ENCODE data around the gene CCNH.

Gene CCNH

DNA sequence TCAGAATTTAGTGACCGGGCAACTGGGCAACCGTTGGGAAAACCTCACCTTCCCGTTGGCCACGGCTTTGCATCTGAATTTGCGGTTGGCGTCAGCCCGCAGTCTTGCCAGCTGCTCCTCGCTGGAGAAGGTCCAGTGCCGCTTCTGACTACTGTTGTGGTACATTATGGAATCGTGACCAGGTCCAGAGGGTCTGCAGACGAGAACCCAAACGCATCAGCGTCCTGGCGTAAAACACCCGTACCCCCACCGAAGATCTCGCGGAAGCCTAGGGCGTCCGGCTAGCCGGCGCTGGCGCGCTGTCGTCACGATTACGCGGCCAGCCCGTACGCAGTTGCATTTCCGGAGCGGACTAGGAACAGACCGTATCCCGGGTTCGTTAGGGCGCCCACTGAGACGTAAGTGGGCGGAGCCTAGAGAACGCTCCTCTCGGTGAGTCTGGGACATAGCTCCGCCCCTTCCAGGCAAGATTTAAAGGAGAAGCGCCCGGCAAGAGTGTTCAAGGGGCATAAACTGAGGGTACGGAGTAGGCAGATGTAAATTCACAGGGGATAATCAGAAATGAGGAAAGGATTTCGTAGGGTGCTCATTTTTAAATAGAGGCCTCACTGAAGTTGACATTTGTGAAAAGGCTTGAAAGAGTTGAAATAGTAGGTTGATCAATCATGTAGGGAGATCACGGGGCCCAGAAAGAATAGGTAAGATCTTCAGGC is at the start of gene CCNH:
TSS of gene CCNH (minus strand) at position 301 of the 713 bp plus-strand sequence. CDS start at position 165, 136 bp downstream.
- peak; percentile 95 for DNase-seq (ENCODE audit: low spot score)

- DNase-seq (ENCODE audit: low spot score): no peak
Observed at GRCh38 chr5:87457706-87458105, 45.0 kb upstream of the CCNH start.

DNA sequence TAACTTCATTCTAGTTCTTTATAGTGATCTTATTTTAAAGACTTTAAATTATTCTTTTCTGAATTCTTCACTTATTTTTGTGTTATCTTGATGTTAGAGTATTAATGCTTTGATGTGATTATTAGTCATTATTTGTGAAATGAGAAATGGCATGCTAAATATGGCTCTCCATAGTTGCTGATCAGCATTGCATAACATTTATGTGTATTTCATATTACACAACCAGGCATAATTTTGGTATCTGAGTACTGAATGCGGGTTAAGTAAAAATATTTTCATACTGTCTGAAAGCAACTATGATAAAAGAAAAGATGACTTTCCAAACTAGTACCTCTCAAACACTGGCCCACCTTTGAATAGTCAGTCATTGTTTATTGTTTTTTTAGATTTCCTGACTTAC is 41.1 kb upstream of the CCNH start:
- no peak for DNase-seq (ENCODE audit: low spot score)

DNA sequence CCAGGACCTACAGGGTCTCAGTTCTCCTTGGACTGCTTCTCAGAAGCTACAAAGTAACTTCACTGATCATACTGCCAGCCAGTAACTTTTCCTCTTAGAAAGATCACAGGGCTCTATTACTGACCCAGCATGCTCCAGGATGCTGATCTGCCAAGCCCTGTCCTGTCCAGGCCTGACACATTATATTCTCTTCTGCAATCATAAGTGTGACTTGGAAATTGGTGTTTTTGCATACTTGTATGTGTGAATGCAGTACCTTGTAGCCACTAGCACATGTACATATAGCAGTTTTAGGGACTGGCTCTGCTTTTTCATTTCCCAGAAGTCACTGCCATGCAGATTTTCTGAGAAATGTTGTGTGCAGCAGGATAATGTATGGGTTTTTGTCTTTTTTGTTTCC is 40.1 kb upstream of the CCNH start:
- no peak for DNase-seq (ENCODE audit: low spot score)

DNA sequence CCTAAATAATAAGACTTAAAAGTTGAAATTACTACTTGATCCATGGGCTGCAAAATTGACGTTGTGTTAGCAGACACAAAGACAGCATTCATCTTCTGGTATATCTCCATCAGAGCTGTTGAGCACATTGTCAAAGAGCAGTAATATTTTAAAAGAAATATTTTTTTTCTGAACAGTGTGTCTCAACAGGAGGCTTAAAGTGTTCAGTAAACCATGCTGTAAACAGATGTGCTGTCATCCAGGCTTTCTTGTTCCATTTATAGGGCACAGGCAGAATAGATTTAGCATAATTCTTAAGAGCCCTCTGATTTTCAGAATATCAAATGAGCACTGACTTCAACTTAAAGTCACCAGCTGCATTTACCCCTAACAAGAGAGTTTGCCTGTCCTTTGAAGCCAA is 29.7 kb upstream of the CCNH start:
- no peak for DNase-seq (ENCODE audit: low spot score)

GRCh38 chr5:87438231-87438630 is 25.5 kb upstream of the CCNH start:
- no peak for DNase-seq (ENCODE audit: low spot score)

DNA sequence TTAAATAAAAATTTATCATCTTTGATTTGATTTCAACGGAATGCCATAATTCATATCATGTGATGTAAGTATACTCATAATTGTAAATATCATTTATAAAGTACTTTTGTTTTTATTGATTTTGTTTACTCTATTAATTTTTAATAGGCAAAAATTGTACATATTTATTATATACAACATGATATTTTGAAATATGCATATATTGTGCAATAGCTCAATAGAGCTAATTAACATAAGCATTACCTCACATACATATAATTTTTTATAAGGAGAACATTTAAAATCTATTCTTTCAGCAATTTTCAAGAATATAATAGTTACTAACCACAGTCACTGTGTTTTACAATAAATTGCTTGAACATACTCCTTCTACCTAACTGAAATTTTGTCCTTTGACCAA is 25.0 kb upstream of the CCNH start:
- no peak for DNase-seq (ENCODE audit: low spot score)

DNA sequence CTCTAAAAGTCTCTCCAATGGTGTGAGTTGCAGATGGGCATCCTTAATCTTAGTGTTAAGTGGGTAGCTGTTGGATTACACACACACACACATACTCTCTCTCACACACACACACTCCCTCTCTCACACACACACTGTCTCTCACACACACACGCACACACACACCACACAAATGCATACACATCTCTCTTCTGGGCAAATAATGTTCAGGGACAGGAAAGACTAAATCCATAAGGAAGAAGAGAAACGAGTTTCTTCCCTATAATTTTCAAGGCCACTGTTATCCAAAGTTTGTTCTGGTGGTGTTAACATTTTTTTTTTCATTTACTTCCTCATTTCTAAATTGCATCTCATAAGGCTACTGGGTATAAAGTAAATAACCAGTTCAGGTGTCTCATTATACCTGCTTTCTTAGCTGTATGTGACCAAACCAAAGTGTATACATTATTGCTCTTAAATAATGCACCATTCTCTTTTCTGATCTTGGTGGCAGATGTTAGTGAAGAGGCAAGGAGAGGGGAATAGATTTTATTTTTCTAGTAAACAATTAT is 22.5 kb upstream of the CCNH start:
- no peak for DNase-seq (ENCODE audit: low spot score)

DNA sequence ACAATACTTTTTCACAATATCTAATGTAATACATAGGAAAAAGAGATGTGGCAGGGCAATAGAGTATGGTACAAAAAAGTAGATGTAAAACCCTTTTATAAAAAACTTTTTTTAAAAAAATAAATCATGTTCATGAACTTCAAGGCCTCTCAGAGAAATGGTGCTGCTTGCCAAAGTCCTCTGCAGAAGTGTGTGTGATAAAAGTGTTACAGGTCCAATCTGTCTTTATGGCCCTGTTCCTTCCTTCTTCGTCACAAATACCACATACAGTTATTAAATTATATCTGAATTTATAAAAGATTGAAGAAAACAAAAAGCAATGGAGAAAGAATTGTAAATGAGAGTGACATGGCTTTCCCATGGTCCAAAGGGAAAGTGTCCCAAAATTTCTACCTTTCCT is 21.7 kb upstream of the CCNH start:
- no peak for DNase-seq (ENCODE audit: low spot score)

DNA sequence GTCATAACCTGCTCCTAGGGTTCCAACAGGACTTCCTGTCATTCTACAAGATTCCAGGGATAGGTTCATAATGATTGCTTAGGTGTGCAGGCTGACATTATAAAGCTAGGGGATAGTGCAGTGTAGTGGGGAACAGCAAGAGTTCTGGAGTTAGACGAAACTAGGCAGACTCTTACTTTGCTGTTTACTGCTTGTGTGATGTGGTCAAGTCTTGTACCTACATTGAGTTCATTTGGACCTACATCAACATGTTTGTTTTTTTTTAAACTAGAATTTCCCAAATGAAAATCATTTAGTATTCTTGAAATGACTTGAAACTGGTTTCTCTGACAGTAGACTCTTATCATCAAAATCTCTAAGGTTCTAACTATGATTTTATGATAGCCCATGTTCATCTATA is 21.2 kb upstream of the CCNH start:
- no peak for DNase-seq (ENCODE audit: low spot score)

GRCh38 chr5:87432460-87432859 is 19.7 kb upstream of the CCNH start:
- no peak for DNase-seq (ENCODE audit: low spot score)

DNA sequence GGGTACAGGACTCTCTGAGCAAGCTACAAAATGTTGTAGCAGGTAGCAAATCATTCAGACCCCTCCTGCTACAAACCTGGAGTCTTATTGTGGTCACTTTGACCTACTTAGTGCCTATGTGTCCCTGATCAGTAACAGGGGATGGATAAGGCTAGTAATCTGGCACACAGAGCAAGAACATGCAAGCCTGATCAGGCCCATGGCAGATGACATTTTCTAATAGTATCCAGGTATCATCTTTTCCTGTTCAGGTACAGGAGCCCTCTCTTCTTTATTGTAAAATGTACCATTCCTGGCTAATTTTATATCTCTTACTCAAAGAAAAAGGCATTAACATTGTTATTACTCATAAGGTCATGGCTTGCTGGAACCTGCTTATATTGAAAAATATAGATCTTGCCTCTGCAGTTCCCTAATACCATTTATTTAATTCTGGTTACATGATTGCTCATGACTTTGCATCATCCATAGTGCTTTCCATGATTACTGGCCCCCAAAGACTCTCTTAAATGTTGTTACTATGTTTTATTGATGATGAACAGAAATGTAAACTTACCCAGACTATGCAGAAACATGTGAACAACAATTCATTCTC is 18.2 kb upstream of the CCNH start:
- DNase-seq (ENCODE audit: low spot score): no peak

- no peak for DNase-seq (ENCODE audit: low spot score)
Observed at GRCh38 chr5:87423755-87424154, 11.0 kb upstream of the CCNH start.

DNA sequence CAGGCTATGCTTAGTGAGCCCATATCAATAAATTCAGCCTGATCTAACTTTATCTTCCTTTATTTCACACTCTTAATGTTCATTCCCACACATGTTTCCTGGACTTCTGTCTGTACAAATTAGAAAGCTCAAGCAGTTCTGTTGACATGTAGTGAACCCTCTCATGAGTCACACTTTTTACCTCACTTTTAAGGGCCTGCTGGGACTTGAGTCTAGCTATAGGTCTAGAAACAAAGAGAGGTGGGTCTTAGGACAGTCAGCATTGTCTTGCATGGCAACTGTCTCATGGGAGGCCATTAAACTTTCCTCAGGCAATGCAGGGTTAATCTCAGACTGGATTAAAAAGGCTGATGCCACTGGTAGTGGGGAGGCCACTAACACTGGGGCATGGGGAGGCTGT is 8.6 kb upstream of the CCNH start:
- no peak for DNase-seq (ENCODE audit: low spot score)

DNA sequence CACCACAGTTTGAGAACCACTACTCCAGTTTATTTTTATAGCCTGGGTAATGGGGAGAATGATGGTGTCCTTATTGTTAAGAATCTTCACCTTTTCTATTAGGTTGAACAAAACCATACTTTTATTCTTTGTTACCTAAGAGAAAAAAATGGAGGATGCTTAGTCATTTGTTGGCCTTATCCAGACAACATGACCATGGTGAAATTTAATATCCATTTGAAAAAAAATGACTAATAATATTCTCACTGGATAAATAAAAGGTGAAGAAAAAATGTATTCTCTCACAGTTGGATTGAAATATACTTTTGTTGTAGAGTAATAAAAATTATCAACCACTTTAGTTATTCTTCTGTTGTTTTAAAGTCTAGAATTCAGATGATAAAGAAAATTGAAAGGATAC is 5.8 kb upstream of the CCNH start:
- DNase-seq (ENCODE audit: low spot score): no peak

DNA sequence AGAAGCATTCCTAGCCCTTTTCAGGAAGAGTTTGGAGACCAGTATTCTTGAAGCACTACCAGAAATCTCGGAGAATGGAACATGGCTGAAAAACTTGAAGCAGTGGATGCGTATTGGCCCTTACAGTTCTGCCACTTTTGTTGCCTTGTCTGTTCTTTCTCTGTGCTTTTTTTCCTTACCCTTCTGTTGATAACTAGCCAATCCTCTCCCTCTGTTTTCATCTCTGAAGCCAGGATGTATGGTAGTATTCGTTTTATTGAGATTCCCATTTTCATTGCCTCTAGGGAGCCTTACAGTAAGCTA is 564 bp upstream of the CCNH start:
- no peak for DNase-seq (ENCODE audit: low spot score)

GRCh38 chr5:87411973-87412629 is 629 bp downstream of the CCNH start:
- DNase-seq (ENCODE audit: low spot score): peak; percentile 34

GRCh38 chr5:87411586-87411972 is 1.2 kb downstream of the CCNH start:
- no peak for DNase-seq (ENCODE audit: low spot score)

DNA sequence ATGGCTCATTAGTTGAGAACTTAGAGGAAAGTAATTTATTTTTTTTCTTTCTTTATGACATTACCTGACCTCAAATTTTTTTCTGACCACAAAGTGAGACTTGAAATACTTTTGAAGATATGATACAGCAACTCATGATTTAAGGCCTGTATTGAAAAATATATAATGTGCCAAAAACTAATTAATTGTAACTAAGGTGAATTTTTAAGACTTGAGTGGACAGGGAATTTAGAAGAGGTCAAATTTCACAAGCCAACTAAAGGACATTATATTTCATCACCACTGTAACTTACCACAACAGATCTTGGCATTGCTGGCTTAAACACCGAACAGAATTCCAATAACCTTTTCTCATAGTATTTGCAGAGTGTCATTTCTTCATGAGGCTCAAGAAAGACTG is 1.8 kb downstream of the CCNH start:
- DNase-seq (ENCODE audit: low spot score): no peak

- no peak for DNase-seq (ENCODE audit: low spot score)
Observed at GRCh38 chr5:87408204-87408603, 4.5 kb downstream of the CCNH start.

GRCh38 chr5:87405472-87406155 is 7.1 kb downstream of the CCNH start:
- no peak for DNase-seq (ENCODE audit: low spot score)

DNA sequence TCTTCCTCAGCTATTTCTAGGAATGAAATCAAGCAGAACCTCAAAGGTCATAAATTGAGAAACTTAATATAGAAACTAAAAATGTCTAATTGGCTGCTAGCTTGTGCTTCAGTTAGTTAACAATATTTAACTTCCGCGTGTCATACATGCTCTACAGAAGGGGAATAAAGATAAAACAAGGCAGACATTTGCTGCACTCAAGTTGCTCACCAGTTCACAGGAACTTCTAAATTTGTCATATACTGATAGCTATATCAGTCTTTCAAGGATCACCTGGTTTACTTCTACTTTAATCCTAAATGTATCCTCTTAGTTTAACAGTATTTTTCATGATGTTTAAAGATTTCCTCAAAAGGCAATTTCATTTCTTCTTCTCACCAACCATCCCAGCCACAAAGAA is 8.4 kb downstream of the CCNH start:
- DNase-seq (ENCODE audit: low spot score): no peak

DNA sequence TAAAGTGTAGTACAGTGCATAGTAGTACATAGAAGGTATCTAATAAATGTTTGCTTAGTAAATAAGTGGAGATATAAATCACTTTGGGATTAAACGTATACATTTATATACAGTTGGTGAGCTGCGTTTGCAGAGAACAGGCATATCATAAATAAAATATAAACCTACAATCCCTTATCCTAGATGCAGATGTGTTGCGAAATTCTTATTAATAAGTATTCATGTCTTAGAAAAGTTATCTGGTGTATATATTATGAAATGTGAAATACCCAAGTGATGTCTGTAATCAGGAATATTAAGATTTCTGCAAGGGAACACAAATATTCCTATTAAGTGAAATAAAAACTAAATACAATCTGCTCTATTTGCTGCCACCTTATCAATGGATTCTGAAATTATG is 8.8 kb downstream of the CCNH start:
- no peak for DNase-seq (ENCODE audit: low spot score)

All from SW480 (cell line).